Tibial artery (tissue), 4 donors: ENCODE data around the gene ITPRID1.

ENCODE experiments used
- DNase-seq, 2 donors: peaks; one replicate each; pipeline ENCODE4 v3.0.0-alpha.2; 2019
- H3K27ac ChIP-seq, 2 donors: fragments of 200-600 bp; sonication (generic) in 1 of 2; 1 replicate in 1 of 2; 2 replicates in 1 of 2; pipeline ENCODE4 v1.5.1; 2018 to 2019; ENCODE audit warnings: mild to moderate bottlenecking in 1 of 2
- H3K27me3 ChIP-seq, 2 donors: fragments of 200-600 bp; sonication (generic) in 1 of 2; one replicate each; pipeline versions ENCODE4 v1.5.1 to v1.6.0; 2016 to 2019
- H3K36me3 ChIP-seq, 3 donors: fragments of 200-600 bp; sonication (generic) in 2 of 3; one replicate each; pipeline ENCODE4 v1.5.1; 2016 to 2019; ENCODE audit warnings: mild to moderate bottlenecking in 2 of 3
- H3K4me1 ChIP-seq, 4 donors: fragments of 200-600 bp; sonication (generic) in 2 of 4; 1 replicate in 3 of 4; 2 replicates in 1 of 4; pipeline ENCODE4 v1.5.1; 2016 to 2019
- H3K4me3 ChIP-seq, 2 donors: fragments of 200-600 bp; sonication (generic) in 1 of 2; 1 replicate in 1 of 2; 2 replicates in 1 of 2; pipeline ENCODE4 v1.5.1; 2018 to 2019; ENCODE audit warnings: mild to moderate bottlenecking in 2 of 2
- H3K9me3 ChIP-seq, 3 donors: fragments of 200-600 bp; sonication (generic) in 1 of 3; one replicate each; pipeline ENCODE4 v1.5.1; 2016 to 2019
- intact Hi-C: fragments of 100-400 bp; cut with DNase I; formaldehyde crosslinking; loops from one replicate; pipeline ENCODE4 v1.15.0; 2023; ENCODE audit warnings: low total_unique reads
- TF ChIP-seq, protein P1 (sequence below), 2 experiments: fragments of 200-600 bp in 1 of 2; fragments of 450-650 bp in 1 of 2; IDR thresholded peaks; one replicate each; pipeline ENCODE4 v1.5.1; 2017 to 2019; ENCODE audit warnings: antibody characterized with exemption in 2 of 2, mild to moderate bottlenecking in 1 of 2, moderate library complexity in 1 of 2

Gene ITPRID1

GRCh38 chr7:31669461-31669860, 155.6 kb downstream of the ITPRID1 start:
- H3K27me3 ChIP-seq = no peaks in the 10 kb centered on the region
- no peaks in the 10 kb centered on the region for H3K36me3 ChIP-seq
- DNase-seq = no peak
- H3K4me3 ChIP-seq = no peak overlapping the region
- intact Hi-C loops = no loop called here
- H3K27ac ChIP-seq = no peak overlapping the region
- H3K9me3 ChIP-seq = peaks cover 0 to 10% (median 0%) of the 10 kb centered on the region in 3 donors
- TF ChIP-seq, protein P1, sequence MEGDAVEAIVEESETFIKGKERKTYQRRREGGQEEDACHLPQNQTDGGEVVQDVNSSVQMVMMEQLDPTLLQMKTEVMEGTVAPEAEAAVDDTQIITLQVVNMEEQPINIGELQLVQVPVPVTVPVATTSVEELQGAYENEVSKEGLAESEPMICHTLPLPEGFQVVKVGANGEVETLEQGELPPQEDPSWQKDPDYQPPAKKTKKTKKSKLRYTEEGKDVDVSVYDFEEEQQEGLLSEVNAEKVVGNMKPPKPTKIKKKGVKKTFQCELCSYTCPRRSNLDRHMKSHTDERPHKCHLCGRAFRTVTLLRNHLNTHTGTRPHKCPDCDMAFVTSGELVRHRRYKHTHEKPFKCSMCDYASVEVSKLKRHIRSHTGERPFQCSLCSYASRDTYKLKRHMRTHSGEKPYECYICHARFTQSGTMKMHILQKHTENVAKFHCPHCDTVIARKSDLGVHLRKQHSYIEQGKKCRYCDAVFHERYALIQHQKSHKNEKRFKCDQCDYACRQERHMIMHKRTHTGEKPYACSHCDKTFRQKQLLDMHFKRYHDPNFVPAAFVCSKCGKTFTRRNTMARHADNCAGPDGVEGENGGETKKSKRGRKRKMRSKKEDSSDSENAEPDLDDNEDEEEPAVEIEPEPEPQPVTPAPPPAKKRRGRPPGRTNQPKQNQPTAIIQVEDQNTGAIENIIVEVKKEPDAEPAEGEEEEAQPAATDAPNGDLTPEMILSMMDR (IDR thresholded peaks at IDR 0.05) = no peak
- H3K4me1 ChIP-seq = no peaks in the 10 kb centered on the region

DNA sequence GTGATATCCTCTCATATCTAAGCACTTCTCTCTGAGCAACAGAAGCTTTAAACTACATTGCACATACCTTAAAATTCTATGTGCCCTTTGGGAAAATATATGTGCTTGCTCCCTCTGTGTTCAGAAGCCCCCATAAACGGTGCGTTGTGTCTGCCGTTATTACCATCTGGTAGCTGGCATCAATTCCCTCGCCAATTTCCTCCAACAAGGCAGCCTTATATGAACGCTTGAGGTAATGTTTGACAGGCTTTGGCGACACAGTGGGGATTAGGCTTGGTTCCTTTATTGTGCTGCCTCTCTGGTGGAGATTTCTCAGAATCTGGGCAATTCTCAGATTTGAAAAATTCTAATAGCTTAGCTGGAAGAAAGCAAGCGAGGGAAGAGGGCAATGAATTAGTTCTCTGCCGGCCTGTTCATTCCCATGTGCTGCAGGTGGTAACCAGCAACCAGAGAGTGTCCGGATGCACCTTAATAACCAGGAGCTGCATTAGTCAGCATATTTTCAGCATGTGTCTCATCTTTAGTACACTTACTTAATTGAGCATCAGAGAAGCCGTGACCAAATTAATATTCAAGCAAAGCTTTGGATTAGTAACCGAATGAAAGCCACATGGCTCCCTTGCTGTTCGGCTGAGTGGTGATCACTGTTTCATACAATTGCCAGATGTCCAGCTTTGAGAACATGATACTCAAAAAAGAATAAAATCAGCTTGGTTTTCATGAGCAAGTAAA, 165.8 kb downstream of the ITPRID1 start:
- no peaks in the 10 kb centered on the region for H3K36me3 ChIP-seq
- no peaks in the 10 kb centered on the region for H3K4me1 ChIP-seq
- intact Hi-C loops = no loop called here
- no peaks in the 10 kb centered on the region for H3K9me3 ChIP-seq
- TF ChIP-seq, protein P1 (IDR thresholded peaks at IDR 0.05) = no peak
- no peaks in the 10 kb centered on the region for H3K27me3 ChIP-seq
- no peak overlapping the region for H3K27ac ChIP-seq
- no peak for DNase-seq
- H3K4me3 ChIP-seq = no peak overlapping the region

DNA sequence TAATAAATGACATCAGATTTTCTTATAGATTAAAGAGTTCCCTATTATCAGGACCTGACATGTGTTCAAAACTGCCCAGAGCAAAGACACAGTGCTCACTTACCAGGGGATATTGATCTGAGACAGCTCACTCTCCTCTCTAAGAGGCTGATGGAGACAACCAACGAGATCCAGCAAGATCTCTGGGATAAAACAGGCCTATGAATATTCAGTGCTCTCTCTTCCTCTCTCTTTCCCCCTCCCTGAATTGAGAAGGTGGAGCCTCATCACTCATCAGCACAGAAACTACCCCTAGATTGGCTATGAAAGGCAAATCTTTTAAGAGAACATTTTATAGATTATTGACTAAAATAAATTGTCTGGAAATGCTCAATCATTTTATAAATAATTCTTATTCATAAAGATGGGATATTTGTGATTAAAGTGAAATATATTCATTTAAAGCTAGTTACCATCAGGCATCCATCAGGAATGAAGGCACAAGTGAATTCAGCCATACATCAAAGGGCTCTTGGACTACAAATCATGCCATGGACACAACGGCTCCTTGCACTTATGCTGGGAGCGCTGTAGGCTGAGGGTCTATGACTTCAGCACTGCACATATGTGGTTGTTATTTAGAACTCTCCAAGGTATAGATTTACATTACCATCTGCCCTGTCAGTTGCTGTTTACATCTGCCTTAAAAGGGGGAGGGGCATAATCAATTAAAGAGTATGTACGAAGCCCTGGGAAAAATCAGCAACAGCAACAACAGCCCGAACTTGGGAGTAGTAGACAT, 169.7 kb downstream of the ITPRID1 start:
- Histone ChIP-seq H3K9me3 (no peaks in the 10 kb centered on the region), H3K27me3 (no peaks in the 10 kb centered on the region), H3K36me3 (no peaks in the 10 kb centered on the region), H3K27ac (no peak overlapping the region), H3K4me1 (no peaks in the 10 kb centered on the region), H3K4me3 (no peak overlapping the region)
- TF ChIP-seq, protein P1 (IDR thresholded peaks at IDR 0.05) = no peak
- intact Hi-C loops = no loop called here
- DNase-seq = no peak

GRCh38 chr7:31687024-31687748, 173.3 kb downstream of the ITPRID1 start, which contains the start of gene PPP1R17:
TSS of gene PPP1R17 (plus strand) at chr7:31687215. CDS start at chr7:31692442, 5,227 bp downstream.
- DNase-seq = no peak
- H3K4me3 ChIP-seq = no peak within 1 kb of the TSS

DNA sequence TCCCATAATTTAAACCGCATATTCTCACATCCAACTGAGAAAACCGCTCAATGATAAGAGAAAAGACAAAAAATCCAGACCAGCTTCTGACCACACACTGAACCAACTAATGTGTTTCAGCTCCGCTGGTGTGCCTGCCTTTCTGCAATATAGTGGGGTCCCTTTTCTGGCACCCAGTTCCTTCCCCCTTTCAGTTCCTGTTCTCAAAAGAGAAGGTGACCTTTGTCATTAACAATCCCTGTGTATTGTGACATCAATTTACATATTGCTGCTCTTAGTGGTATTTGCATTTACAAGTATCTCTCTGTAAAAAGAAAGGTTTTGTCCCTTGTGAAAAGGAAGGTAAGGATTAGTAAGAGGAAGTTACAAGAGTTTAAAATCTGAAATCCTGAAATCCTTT, 174.5 kb downstream of the ITPRID1 start:
- Histone ChIP-seq H3K9me3 (no peaks in the 10 kb centered on the region), H3K27me3 (no peaks in the 10 kb centered on the region), H3K27ac (no peak overlapping the region), H3K4me1 (no peaks in the 10 kb centered on the region), H3K36me3 (no peaks in the 10 kb centered on the region), H3K4me3 (no peak overlapping the region)
- no peak for DNase-seq
- TF ChIP-seq, protein P1 (IDR thresholded peaks at IDR 0.05) = no peak
- intact Hi-C loops = no loop called here

More at GRCh38 chr7:31687024-31687748, 173.3 kb downstream of the ITPRID1 start, which contains the start of gene PPP1R17:
- Histone ChIP-seq H3K27me3 (no peaks in the 10 kb centered on the region), H3K4me1 (no peaks in the 10 kb centered on the region), H3K9me3 (no peaks in the 10 kb centered on the region), H3K36me3 (no peaks in the 10 kb centered on the region), H3K27ac (no peak within 1 kb of the TSS)
- intact Hi-C loops = no loop called here
- TF ChIP-seq, protein P1 (IDR thresholded peaks at IDR 0.05) = no peak
